NCI-H146 (cell line): ENCODE measurements around the gene FOXS1.

Source experiments
- DNase-seq: peaks from one replicate; lab custom pipeline; 2025; lab: John Stamatoyannopoulos, UW

Gene FOXS1

DNA sequence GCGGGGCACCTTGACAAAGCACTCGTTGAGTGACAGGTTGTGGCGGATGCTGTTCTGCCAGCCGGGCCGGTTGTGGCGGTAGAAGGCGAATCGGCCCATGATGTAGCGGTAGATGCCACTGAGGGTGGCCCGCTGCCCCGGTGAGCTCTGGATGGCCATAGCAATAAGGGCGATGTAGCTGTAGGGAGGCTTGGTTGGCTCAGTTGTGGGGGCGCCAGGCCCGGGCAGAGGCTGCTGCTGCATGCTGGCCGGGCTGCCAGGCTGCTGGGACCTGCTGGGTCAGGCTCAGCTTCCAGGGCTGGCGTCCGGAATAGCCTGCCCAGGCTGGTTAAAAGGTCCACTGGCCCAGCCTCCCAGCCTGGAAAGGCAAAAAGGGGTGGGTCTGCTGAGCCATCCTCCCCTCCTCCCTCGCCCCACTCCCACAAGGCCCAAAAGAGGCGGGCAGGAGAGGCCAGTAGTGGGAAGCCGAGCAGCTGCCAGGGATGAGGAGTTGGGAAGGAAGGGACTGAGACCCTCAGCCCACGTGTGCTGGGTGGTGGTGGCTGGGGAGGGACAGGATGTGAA, at the start of gene FOXS1:
Gene FOXS1 (minus strand): TSS at position 305 of the 564 bp plus-strand sequence. CDS start 62 bp downstream, at position 243.
- DNase-seq = no peak

DNA sequence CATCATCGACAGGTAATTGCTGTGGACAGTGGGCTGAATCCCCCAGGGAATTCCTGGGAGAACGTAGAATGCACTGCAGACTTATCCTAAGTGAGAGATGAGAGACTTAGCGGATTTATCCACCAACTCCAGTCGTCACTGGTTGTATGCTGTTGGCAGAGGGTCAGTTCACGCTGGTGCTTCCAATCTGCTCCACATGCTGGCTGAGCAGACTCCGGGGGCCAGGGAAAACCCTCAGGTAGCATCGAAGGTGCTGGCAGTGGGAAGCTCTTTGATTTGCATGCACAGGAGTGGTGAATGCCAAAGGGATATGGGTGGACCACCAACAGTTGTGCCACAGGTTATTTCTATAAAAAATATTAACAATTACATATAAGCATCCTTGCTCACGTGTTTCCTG, 45.2 kb upstream of the FOXS1 start:
- no peak for DNase-seq

DNA sequence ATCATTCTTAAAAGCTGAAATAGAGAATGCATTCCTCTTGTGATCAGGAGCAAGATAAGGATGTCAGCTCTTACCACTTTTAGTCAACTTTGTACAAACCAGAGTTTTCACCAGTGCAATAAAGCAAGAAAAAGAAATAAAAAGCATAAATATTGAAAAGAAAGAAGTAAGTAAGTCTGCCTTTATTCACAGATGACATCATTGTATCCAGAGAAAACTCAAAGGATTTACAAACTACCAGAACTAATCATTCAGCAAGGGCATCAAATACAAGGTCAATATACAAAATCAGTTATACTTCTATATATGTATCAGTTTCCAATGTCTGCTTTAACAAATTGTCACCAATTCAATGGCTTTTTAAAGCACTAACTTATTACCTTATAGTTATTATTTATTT, 38.4 kb upstream of the FOXS1 start:
- no peak for DNase-seq

- DNase-seq = no peak
These were observed 36.5 kb upstream of the FOXS1 start for GRCh38 chr20:31881945-31882344.

GRCh38 chr20:31879143-31879987, 34.0 kb upstream of the FOXS1 start:
- DNase-seq = peak; percentile 99

- DNase-seq = no peak
These were observed 32.3 kb upstream of the FOXS1 start for GRCh38 chr20:31877684-31878083.

DNA sequence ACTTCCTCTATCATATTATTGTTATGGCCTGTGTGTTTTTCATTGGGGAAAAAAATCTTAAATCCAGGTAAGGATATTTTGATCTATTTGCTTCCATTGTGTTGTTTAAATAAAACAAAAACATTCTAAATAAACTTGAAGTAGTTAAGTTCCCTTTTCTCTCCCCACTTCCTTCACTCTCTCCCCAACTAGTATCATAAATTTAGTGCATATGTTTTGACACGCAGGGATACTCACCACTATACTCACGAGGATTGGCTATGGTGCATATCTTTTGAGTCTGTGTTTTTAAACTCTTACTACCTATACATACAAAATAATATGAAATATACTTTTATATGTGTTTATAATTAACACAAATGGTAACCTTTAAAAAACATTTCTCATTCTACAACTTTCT, 30.3 kb upstream of the FOXS1 start:
- no peak for DNase-seq

DNA sequence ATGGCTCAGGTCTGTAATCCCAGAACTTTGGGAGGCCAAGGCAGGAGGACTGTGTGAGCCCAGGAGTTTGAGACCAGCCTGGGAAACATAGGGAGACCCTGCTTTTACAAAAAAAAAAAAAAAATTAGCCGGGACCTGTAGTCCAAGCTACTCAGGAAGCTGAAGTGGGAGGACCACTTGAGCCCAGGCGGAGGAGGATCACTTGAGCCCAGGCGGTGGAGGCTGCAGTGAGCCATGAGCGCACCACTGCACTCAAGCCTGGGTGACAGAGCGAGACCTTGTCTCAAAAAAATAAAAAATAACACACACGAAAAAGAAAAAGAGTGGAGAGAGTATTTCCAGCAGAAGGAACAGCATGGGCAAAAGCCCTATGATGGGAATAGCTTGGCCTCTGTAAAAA, 27.0 kb upstream of the FOXS1 start:
- DNase-seq = no peak

- no peak for DNase-seq
These were observed 26.2 kb upstream of the FOXS1 start for GRCh38 chr20:31871618-31871954.

DNA sequence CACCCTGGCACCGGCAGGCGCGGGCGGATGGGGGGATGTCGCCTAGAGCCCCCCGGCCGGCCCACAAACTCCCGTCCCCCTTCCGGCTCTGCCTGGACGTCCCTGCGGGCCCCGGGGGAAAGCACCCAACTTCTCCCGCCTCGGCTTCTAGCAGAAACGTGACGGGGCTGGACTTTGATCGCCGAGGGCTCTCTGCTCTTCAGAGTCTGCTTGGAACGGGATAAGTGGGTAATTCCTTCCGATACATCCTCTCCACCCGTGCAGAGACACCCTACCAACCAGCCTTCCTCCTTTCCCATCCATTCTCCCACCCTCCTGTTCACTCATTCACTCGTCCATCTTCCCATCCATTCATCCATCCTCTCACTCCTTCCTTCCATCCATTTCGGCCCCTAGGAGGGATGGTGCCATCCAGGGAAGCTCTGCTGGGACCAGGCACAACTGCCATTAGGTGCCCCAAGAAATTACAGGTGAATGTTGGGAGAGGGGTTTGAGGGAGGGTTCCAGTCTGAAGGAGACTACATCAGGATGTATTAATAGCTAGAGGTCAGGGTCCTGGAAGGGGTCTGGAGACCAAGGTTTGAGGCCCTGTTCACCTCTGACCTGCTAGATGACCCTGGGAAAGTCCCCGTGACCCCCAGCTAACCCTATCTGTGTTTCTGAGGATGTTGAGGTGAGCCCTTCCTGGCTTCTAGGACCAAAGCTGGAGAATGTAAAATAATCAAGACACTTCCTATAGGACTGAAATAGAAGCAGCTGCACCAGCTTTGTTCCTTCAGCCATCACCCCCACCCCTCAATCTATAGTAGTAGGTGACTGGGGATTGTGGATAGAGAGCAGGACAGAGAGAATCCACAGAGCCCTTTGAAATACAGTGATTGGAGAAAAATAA, 25.6 kb upstream of the FOXS1 start:
- DNase-seq = peak; percentile 50

GRCh38 chr20:31869942-31870725, 24.7 kb upstream of the FOXS1 start, which contains the start of the genes DUSP15 and TTLL9:
DUSP15 (minus strand) TSS chr20:31870527; CDS start chr20:31870337, 190 bp downstream.
TTLL9 (plus strand) TSS chr20:31870634; CDS start chr20:31871127, 493 bp downstream.
- DNase-seq = peak; percentile 77

- no peak for DNase-seq
These were observed 24.2 kb upstream of the FOXS1 start for GRCh38 chr20:31869673-31869941.

DNA sequence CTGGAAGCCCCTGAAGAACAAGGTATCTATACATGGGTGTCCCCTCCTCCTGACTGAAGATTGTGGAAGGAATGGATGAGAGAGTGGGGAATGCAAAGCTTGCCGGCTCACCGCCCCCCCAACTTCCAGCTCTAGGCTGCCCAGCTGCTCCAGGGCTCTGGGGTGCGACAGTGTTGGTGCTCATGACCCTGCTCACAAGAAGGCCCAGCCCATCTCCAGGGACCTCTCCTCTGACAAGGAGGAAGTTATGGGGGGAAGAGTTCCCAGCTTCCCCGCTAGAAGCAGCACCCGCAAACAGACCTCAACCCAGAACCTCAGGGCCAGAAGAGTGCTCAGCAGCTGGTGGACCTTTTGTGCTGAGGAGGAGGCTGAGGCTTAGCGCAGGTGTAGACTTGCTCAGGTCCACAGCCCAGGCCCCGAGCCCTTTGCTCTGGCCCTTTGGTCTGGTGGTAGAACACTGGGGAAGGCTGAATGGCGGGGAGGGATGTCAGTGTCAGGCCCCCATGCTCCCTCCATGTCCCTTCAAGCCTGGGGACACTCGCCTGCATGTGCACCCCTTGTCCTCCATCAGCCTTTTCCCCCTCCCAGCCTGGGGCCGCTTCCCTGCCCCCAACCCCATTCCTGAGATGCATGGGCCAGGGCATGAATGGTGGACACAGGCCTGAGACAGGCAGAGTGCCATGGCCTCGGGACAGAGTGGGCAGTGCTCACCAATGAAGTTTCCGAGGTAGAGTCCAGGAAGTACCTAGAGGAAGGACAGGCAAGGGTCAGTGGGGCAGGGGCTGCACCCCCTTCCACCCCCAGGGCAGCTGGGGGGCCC, 23.7 kb upstream of the FOXS1 start:
- no peak for DNase-seq

GRCh38 chr20:31866221-31866620, 20.8 kb upstream of the FOXS1 start:
- no peak for DNase-seq

GRCh38 chr20:31864521-31865400, 19.4 kb upstream of the FOXS1 start:
- no peak for DNase-seq

DNA sequence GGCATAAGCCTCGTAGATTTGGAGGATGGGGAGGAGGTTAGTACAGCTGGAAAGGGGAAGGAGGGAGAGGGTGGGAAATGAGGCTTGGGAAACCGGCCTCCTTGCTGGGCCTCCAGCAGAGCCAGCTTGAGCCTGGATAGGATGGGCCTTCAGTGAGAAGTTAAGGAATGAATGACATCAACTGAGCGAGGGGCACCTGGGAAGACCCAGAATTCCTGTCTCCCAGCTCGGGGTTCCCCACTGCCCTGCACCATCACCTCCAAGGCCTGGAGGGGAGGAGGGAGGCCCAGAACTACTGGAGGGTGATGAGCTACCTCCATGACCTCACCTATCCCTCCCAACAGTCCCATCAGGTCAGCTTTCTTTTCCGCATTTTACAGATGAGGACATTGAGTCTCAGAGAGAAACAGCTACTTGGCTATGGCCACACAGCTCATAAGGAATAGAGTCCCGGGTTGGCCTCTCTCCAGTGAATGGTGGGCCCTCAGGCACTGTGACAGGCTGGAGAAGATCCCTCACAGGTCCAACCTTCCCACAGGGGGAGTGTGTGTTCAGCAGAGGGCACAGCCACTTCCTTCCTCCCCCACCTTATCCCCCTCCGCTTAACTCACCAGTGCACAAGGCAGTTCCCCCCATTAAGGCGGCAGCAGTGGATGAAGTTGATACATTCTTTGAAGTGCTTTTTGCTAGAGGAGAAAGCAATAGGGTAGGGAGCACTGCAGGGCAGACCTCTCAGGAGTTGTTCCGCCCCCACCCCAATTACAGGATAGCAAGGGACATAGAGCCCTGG, 18.1 kb upstream of the FOXS1 start:
- DNase-seq = no peak

DNA sequence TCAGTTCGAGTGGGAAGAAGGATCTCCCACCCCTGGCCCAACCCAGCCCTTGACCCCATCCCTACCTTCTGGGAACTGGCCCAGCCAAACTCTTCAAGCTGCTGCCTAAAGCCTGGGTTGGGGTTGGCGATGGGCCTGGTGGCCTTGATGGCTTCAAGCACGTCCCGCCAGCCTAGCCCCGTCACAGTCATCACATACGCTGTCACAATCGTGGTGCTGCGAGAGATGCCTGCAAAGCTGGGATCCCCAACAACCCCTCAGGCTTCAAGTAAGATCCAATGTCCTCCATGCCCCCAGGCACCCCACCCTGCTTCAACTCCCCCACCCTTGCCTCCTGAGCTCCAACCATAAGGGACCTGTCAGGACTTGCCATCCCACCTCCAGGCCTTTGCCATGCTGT, 17.1 kb upstream of the FOXS1 start:
- DNase-seq = no peak

GRCh38 chr20:31862157-31862470, 16.7 kb upstream of the FOXS1 start:
- no peak for DNase-seq

- peak; percentile 96 for DNase-seq
These were observed 16.2 kb upstream of the FOXS1 start for GRCh38 chr20:31861385-31862156.
